Measurements from ENCODE around the gene SMARCD3.

SMARCD3 gene

GRCh38 chr7:151208253-151208862 is 40.1 kb downstream of the SMARCD3 start:
- DNase-seq (ENCODE audit: low read depth) = no peak

- DNase-seq (ENCODE audit: low read depth) = no peak
These were observed 40.7 kb downstream of the SMARCD3 start for GRCh38 chr7:151207804-151208203.

GRCh38 chr7:151207315-151207714 is 41.2 kb downstream of the SMARCD3 start:
- DNase-seq (ENCODE audit: low read depth) = no peak

- DNase-seq (ENCODE audit: low read depth) = no peak
These were observed 41.6 kb downstream of the SMARCD3 start for GRCh38 chr7:151206914-151207313.

- DNase-seq (ENCODE audit: low read depth) = no peak
These were observed 42.8 kb downstream of the SMARCD3 start for GRCh38 chr7:151205730-151206129.

GRCh38 chr7:151204383-151205032 is 44.0 kb downstream of the SMARCD3 start:
- DNase-seq (ENCODE audit: low read depth) = no peak

GRCh38 chr7:151202836-151203235 is 45.7 kb downstream of the SMARCD3 start:
- no peak for DNase-seq (ENCODE audit: low read depth)

GRCh38 chr7:151201751-151202150 is 46.7 kb downstream of the SMARCD3 start:
- DNase-seq (ENCODE audit: low read depth) = no peak

GRCh38 chr7:151201344-151201743 is 47.1 kb downstream of the SMARCD3 start:
- DNase-seq (ENCODE audit: low read depth) = no peak

GRCh38 chr7:151198945-151199848 is 49.3 kb downstream of the SMARCD3 start:
- no peak for DNase-seq (ENCODE audit: low read depth)

- DNase-seq (ENCODE audit: low read depth) = no peak
These were observed 50.6 kb downstream of the SMARCD3 start for GRCh38 chr7:151197932-151198331.

GRCh38 chr7:151195616-151196450 is 52.7 kb downstream of the SMARCD3 start:
- DNase-seq (ENCODE audit: low read depth) = no peak

GRCh38 chr7:151194188-151194587 is 54.3 kb downstream of the SMARCD3 start:
- DNase-seq (ENCODE audit: low read depth) = no peak

- DNase-seq (ENCODE audit: low read depth) = no peak
These were observed 55.1 kb downstream of the SMARCD3 start for GRCh38 chr7:151193203-151193978.

- DNase-seq (ENCODE audit: low read depth) = no peak
These were observed 56.4 kb downstream of the SMARCD3 start for GRCh38 chr7:151192002-151192539.

- no peak for DNase-seq (ENCODE audit: low read depth)
These were observed 57.0 kb downstream of the SMARCD3 start for GRCh38 chr7:151191544-151191943.

GRCh38 chr7:151189038-151189437 is 59.5 kb downstream of the SMARCD3 start:
- DNase-seq (ENCODE audit: low read depth) = no peak
